GM08714 (cell line): Measurements from ENCODE around the gene DDX23.

Experiments
- H3K4me3 ChIP-seq: fragments of 200-500 bp; sonication (Bioruptor generic); 2 replicates; pipeline ENCODE4 v1.5.1; 2014; ENCODE audit warnings: mild to moderate bottlenecking, low read length, inconsistent platforms
- ZNF274 ChIP-seq: IDR thresholded peaks from 2 replicates; pipeline ENCODE4 v1.6.1; 2012; ENCODE audit warnings: mild to moderate bottlenecking, low read depth, low read length

Gene DDX23

DNA sequence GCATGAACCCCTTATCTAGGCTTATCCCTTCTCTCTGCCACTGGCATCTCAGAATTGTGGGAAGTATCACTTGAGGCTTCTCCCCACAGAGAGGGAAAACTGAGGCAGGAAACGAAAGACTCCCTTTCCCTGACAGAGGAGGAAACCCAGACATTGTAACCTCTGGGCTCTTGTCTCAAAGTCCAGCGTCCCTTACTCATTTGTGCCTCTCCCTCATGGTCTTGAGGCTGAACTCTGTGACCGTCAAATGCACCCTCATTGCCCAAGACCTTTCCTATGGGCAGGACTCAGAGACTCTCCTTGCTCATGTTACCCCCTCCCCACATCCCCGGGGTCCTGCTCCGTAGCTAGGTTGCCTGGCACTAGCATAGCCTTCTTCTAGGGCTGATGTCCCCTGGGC lies 29.8 kb downstream of the DDX23 start:
- H3K4me3 ChIP-seq = no peak overlapping the region
- TF ChIP-seq ZNF274 = no peak

DNA sequence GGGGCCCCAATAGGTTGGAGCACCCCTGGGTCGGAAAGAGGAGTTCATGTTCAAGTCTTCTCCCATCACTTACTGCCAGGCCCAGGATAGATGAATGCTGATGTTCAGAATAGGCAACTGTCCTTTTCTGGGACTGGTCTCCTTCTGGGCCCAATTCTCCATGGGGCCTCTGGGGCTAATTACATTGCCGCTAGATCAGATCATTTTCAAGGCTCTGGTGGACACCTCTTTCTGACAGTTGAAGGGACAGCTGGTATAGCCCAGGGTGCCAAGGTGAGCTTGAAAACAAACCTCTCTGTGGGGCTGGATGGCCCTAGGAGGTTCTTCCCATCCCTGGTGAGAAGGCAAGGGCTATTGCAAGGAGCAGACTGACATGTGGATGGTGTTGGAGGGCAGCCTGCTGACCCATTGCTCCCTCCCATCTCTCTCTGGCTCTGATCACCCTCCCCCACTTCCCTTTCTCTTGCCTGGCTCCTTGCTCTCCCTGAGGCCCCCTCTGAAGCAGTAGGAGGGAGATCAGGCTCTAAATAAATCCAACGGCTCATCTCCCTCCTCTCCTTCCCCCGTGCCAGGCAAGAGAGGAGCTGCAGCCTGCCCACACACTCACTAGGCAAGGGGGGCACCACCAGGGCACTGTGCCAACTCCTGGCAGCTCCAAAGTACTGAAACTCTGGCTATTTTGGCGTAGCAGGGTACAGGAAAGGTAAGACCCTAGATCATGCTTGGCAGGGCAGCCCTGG lies 31.8 kb downstream of the DDX23 start:
- no peak for TF ChIP-seq ZNF274

DNA sequence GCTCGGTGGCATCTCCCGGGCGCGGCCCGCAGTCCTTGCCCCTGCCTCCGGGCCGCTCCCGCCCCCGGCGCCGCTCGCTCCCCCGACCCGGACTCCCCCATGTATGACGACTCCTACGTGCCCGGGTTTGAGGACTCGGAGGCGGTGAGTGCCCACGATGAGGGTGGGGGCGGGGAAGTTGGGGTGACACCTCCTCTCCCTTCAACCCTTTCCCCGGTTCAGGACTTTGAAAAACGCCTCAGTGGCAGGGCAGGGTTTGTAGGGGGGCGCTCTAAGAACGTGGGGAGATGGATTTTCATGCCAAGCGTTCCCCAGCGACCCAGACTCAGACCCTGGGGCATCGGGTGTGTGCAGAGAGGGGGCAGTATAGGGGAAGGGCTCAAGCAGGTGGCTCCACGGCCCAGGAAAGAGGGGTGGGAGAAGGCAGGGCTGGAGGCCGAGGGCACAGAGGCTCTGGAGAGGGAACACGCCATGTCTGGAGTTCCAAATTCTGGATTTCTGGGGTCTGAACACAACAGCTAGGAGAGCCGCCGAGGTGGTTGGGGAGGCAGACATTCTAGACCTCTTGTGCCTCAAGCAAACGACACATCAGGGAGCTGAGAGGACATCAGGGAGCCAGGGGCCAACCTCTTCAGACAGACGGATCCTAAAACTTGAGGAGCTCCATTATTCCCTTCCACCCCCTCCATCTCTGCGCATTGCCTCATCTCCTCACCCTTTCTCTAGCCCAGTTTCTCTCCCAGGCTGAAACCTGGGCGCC lies 33.0 kb downstream of the DDX23 start:
- TF ChIP-seq ZNF274 = no peak

More for the DNA sequence above, 31.8 kb downstream of the DDX23 start:
- no peak overlapping the region for H3K4me3 ChIP-seq

DNA sequence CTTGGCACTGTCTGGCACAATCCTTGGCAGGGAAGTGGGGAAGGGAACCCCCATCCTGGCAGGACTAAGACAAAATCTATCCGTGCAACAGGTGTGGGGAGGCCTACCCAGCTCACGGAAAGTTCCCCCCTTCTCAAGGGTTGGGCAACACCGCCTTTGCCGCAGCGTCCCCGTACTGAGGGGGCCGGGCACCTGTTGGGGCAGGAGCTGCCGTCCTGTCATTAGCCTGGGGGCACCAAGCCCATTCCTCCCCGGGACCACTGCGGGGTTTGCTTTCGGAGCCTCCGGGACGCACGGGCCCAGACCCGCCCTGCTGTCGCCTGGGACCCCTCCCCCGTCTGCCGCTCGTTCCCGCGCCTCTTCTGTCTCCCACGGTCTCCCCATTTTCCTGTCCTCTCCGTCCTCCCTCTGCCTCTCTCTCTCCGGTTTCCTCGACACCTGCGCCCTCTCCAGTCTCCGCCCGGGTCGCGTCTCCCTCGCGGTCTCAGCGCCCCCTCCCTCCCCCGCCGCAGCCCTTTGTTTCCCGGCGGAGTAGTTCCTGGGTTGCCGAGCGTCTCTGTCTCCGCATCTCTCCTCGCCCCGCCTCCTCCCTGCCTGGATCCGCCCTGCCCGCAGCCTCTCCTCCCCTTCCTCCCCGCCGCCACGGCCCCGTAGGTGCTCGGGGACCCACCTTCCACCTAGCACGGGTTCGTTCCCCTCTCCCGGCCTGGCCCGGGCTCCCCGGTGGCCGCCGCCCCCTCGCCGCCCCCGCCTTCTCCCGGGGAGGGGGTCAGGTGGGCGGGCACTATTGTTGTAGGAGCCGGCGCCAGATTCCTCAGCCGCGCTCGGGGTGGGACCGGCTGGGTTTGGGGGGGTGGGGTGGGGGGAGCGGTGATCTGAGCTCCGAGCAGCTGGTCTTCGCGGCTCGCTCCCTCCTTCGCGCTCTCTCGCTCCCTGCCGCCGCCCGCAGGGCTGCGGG lies 33.8 kb downstream of the DDX23 start, which contains the start of gene CACNB3:
TSS of gene CACNB3 (plus strand) at position 624 of the 958 bp plus-strand sequence. CDS start 434 bp downstream, outside the sequence.
- peak within 1 kb of the TSS; percentile 69 for H3K4me3 ChIP-seq
- no peak for TF ChIP-seq ZNF274

More for the DNA sequence above, 33.0 kb downstream of the DDX23 start:
- peak overlapping the region; percentile 69; the same call in 1 of the 2 replicates for H3K4me3 ChIP-seq

DNA sequence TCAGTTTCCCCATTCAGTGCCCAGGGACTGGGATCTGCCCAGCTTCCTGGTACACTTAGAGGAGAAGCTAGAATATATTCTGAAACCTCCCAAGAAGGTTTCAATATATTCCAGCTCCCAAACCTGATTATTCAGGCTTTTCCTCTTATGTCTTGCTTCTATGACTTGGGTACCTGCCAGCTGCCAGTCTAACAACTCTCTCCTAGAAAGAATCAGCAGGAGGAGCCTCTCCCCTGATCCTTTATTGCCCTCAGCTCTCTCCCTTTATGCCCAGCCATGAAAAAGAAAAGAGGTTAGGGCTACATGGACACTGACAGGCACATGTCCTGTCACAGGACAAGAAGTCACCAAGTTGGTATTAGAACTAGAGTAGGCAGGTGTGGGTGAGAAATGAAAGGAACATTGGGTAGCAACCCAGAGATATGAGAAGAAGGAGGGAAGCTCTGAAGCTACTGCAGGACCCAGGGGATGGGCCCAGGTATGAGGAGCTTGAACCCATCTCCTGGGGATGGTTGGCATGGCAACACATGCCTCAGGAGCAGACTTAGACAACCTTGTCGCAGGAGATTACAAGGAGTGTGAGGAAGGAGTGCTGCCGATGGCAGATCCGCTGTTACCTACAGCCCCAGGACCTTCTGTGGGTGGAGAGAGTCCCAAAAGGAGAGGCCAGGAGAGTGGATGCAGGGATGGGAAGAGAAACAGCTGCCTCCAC lies 35.7 kb downstream of the DDX23 start:
- no peak for TF ChIP-seq ZNF274
- H3K4me3 ChIP-seq = peak overlapping the region; percentile 63; the same call in 1 of the 2 replicates

DNA sequence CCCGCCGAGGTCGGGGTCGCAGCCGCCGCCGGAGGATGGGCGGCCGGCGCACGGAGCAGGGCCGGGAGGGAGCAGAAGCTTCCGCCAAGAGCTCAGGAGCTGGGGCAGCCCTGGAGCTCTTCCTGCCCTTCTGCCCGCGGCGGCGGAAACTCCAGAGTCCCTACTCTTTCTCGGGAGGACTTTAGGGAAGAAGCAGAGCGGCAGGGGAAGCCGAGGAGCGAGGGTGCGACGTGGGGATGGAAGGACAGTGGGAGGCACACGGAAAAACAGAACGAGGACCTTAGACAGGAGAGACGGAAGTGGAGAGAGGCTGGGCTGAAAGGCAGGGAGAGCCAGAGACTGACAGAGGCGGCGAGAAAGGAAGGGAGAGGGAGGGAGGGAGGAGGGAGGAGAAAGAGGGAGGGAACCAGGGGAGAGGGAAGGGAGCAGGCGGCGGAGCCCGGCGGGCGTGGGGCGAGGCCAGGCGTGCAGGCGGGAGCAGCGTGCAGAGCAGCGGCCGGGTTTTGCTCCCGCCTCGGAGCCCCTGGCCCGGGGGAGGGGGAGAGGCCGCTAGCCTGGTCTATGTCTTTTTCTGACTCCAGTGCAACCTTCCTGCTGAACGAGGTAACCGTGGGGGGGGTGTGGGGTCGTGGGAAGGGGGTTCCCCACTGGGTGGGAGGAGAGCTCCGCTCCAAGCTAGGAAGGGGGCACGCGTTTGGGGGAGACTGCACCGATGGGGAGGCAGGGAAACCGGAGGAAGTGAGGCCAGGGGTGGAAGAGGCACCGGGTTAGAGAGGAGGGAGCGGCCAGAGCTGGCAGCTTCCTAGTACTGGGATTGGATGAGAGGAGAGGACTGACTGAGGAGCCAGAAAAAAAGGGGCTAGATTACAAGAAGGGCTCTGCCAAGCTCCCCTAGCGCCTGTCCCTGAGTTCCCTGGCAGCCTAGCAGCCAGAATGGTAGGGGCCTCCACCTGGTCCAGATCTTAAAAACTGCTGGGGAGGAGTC lies 36.5 kb downstream of the DDX23 start:
- no peak for TF ChIP-seq ZNF274
- peak overlapping the region; percentile 63; the same call in 1 of the 2 replicates for H3K4me3 ChIP-seq

DNA sequence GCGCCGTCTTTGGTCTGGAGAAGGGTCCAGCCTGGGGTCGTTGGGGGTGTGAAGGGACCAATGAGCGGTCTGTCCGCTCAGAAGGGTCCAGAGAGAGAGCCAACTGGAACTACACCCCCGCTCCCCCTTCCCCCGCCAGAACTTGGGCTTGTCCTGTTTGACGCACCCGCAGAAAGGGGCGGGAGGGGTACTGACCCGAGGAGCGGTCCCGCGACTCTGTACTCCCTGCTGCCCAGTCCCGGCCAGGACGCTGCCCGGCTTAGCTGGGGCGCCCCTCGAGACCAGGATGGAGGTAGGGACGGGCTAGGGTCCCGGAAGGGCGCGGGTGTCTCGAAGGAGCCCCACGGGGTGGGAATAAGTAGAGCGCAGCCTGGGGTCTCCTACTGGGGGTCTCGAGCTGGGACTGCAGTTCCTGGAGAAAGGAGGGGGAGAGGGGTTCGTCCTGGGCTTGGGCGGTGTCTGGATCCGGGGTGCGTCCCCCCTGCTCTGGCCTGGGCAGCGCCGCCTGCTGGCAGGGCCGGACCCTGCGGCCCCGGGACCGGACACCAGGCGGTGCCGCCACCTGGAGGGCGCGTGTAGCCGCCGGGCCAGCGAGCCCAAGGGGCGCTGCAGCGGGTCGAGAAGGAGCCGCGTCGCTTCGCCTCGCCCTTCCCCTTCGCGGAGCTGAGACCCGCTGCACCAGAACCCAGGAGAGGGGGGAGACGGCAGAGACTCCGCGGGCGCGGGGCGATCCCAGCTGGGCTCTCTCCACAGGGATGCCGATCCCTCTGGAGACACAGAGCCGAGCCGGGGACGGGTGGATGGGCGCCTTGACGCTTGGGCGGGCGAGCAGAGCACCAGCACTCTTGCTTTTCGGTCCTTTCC lies 37.5 kb downstream of the DDX23 start:
- TF ChIP-seq ZNF274 = no peak
- H3K4me3 ChIP-seq = peak overlapping the region; percentile 63; the same call in 1 of the 2 replicates

DNA sequence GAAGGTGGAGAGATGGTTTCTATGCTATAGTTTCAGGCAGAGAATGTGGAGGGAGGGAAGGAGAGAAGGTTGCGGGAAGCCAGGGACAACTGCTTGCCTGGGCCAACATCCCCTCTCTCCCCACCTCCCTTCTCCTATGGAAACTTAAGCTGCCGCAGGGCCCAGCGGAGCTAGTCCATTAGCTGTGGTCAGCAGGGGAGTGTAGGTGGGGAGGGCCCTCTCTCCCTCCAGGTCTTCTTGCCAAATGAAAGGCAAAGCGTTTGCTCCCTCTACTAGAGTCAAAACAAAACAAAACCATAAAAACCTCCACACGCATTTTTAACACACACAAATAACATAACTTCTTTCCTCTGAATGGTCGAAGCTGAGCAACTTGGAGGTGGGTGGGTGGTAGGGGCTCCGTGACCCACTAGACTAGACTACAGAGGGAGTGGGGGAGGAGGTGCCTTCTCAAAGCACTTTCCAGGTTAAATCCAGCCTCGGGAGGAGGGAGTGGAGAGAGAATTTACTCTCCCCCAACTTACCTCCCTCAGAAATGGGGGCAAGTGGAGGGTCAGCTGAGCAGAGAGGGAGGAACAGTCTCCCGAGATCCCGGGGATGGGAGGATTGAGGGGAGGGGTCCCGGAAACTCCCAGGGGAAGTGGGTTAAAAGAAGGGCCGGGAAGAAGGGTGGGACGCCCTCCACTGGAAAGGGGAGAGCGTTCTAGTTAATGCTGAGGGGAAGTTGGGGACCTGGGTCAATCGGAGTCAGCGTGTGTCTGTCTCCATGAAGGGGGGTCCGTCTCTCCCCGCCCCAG lies 38.3 kb downstream of the DDX23 start:
- peak overlapping the region; percentile 63; the same call in 1 of the 2 replicates for H3K4me3 ChIP-seq

DNA sequence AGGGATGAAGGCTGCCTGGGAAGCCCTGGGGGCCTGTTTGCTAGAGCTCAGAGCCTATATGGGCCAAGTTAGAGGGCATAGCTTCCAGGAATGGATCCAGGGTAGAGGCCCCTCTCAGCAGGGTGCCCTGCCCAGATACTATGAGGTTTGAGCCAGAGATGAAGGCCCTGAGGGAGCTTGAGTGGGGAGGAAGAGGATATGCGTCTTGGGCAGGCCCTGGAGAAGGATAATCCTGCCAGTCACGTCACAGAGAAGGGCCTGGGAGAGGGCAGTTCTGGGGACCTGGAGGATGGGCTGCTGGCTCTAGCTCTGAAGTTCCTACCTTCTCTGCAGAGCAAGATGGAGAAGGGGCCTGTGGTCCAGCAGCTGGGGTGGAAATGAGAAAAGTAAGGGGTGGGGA lies 39.6 kb downstream of the DDX23 start:
- no peak for TF ChIP-seq ZNF274
- H3K4me3 ChIP-seq = no peak overlapping the region

More for the DNA sequence above, 38.3 kb downstream of the DDX23 start:
- TF ChIP-seq ZNF274 = no peak

DNA sequence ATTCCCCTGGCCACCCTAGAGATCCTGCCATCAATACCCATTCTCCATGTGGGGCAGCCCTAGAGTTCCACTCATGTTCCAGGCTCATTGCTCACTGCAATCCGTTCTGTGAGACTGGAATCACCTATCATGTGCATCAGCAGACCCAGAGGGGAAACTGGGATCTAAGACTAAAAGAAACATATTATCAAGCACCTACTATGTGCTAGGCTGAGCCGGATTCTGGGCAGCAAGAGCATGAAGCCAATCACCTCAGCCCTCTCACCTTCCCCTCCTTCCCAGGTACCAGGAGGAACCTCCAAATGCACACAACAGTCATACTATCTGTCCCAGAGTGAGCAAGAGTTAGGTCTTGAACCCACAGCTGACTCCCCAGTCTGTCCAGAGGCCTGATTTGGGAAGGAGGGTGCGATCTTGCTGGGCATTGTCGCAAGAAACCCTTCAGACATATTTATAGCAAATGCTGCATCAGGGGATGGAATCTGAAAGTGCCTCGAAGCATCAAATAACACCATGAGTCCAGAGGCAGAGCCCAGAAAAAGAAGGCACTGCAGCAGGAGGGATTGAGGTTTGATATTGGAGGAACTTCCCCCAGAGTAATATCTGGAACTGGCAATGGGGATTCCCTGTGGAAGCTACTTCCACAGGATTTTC lies 40.4 kb downstream of the DDX23 start:
- H3K4me3 ChIP-seq = no peak overlapping the region
- TF ChIP-seq ZNF274 = no peak

DNA sequence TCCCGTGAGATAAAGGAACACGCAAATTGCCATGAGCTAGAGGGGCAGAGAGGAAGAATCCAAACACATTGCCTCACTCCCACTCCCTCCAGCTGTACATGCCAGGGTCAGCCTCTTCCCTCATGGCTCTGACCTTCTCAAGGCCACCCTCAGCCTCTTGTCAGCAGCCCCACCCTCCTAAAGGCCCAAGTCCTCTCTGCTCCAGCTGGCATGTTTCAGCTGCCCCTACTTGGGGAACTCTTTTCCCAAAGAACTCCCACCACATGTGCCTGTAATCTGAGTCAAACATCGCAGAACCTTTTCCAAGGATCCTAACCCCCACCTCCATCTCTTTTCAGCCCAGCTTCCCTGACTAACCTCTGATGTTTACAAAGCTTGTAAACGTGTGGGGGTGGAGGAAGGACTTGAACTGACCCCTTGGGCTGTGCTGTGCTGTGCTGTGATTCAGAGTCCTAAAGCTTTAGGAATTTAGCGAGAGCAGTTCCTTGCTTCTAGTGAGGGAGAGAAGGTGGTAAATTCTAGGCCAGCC lies 41.0 kb downstream of the DDX23 start:
- no peak overlapping the region for H3K4me3 ChIP-seq

More for the DNA sequence above, 41.0 kb downstream of the DDX23 start:
- TF ChIP-seq ZNF274 = no peak
